SU-DHL-6 (cell line): ENCODE measurements around the gene CUEDC1.

ENCODE experiments used
- H2AFZ ChIP-seq: fragments of 200-600 bp; sonication (generic); 2 replicates; pipeline ENCODE4 v1.6.1; 2014; ENCODE audit warnings: low read depth, mild to moderate bottlenecking, moderate library complexity, mixed read lengths, antibody characterized with exemption, low read length; ENCODE audit not compliant: severe bottlenecking
- H3F3A ChIP-seq: fragments of 200-600 bp; shearing (Covaris generic); 2 replicates; pipeline ENCODE4 v1.6.0; 2016; ENCODE audit warnings: antibody characterized with exemption, mild to moderate bottlenecking; ENCODE audit not compliant: insufficient read depth
- H3K27ac ChIP-seq: fragments of 200-600 bp; sonication (generic); 2 replicates; pipeline ENCODE4 v1.5.1; 2016; ENCODE audit warnings: low read depth, mild to moderate bottlenecking, low read length, moderate library complexity, mixed read lengths
- H3K27me3 ChIP-seq: fragments of 200-600 bp; sonication (generic), shearing (Covaris generic); 2 replicates; pipeline ENCODE4 v1.6.0; 2014; ENCODE audit warnings: mild to moderate bottlenecking, low read length
- H3K36me3 ChIP-seq: fragments of 200-600 bp; sonication (generic); 2 replicates; pipeline ENCODE4 v1.6.1; 2014; ENCODE audit warnings: mild to moderate bottlenecking, low read length, mixed read lengths
- H3K4me2 ChIP-seq: fragments of 300-600, 200-600 bp; shearing (Covaris generic), sonication (generic); 2 replicates; pipeline ENCODE4 v1.6.0; 2014; ENCODE audit warnings: low read length, low read depth, mild to moderate bottlenecking; ENCODE audit not compliant: poor library complexity, severe bottlenecking
- H3K4me3 ChIP-seq: fragments of 200-600 bp; sonication (generic); 2 replicates; pipeline ENCODE4 v1.5.1; 2014; ENCODE audit warnings: antibody characterized with exemption, low read length, mild to moderate bottlenecking, mixed read lengths; ENCODE audit not compliant: insufficient read depth, poor library complexity, severe bottlenecking
- H3K79me2 ChIP-seq: fragments of 200-600 bp; sonication (generic); 2 replicates; pipeline ENCODE4 v1.6.1; 2014; ENCODE audit warnings: mild to moderate bottlenecking, low read length, moderate library complexity; ENCODE audit not compliant: insufficient read depth
- H3K9ac ChIP-seq: fragments of 200-600 bp; sonication (generic); 2 replicates; pipeline ENCODE4 v1.7.0; 2014; ENCODE audit warnings: mild to moderate bottlenecking, low read length
- H3K9me2 ChIP-seq: fragments of 200-600 bp; sonication (generic); replicated peaks from 2 replicates; pipeline ENCODE4 v1.6.1; 2014; ENCODE audit warnings: low read length; ENCODE audit not compliant: insufficient read depth
- H3K9me3 ChIP-seq: fragments of 200-600 bp; sonication (generic); 2 replicates; pipeline ENCODE4 v1.6.1; 2014; ENCODE audit warnings: low read length, mixed read lengths; ENCODE audit not compliant: insufficient read depth
- H4K20me1 ChIP-seq: fragments of 200-600 bp; sonication (generic); 2 replicates; pipeline ENCODE4 v1.6.1; 2014; ENCODE audit warnings: low read depth, mild to moderate bottlenecking, antibody characterized with exemption, low read length, moderate library complexity, mixed read lengths
- EZH2phosphoT487 ChIP-seq: fragments of 200-600 bp; sonication (generic), shearing (Covaris generic); conservative IDR thresholded peaks from 2 replicates; pipeline ENCODE4 v1.6.1; 2018; ENCODE audit warnings: mild to moderate bottlenecking, antibody characterized with exemption, low read length, moderate library complexity, mixed read lengths
- TF ChIP-seq, protein P1 (sequence below): fragments of 200-600 bp; sonication (generic); IDR thresholded peaks from one replicate; pipeline ENCODE4 v1.5.1; 2017; ENCODE audit warnings: antibody characterized with exemption, mild to moderate bottlenecking, low read length, moderate library complexity; ENCODE audit not compliant: insufficient read depth, poor library complexity, severe bottlenecking

CUEDC1 gene

DNA sequence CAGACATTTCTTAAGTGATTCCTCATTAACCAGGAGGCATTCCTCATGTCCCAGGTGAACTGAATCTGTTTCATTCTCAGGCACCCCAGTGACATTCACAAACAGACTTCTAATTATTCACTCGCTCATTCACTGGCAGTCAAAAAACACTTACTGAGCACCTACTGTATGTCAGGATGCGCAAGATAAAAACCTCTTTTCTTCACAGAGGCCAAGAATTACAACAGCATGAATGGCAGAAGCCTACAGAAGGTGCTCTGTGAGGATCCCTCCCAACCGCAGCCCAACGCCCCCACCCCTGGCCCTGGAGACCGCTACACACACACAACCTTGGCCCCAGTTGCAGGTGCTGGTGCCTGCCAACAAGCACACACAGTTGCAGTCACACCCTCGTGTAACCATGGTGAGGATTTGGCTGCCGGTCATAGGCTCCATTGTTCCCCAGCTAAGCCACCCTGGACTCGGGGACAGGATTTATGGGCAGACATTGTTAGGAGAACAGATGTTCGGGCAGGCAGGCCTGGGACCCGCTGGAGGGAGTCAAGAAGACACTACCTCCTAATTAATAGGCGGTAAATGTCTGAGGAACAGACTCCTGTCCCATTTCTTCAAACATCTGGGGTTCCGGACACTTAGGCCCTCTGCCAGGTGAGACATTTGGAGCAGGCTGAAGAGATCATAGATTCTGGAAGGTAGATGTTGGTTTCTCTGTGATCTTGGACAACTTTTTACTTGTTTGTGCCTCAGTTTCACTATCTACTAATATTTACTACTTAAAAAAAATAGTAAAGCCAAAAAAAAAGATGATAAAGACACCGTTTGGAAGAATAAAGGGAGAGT is 43.2 kb downstream of the CUEDC1 start:
- no peaks in the 10 kb centered on the region for H4K20me1 ChIP-seq
- H3K27me3 ChIP-seq = no peaks in the 10 kb centered on the region
- TF ChIP-seq, protein P1, sequence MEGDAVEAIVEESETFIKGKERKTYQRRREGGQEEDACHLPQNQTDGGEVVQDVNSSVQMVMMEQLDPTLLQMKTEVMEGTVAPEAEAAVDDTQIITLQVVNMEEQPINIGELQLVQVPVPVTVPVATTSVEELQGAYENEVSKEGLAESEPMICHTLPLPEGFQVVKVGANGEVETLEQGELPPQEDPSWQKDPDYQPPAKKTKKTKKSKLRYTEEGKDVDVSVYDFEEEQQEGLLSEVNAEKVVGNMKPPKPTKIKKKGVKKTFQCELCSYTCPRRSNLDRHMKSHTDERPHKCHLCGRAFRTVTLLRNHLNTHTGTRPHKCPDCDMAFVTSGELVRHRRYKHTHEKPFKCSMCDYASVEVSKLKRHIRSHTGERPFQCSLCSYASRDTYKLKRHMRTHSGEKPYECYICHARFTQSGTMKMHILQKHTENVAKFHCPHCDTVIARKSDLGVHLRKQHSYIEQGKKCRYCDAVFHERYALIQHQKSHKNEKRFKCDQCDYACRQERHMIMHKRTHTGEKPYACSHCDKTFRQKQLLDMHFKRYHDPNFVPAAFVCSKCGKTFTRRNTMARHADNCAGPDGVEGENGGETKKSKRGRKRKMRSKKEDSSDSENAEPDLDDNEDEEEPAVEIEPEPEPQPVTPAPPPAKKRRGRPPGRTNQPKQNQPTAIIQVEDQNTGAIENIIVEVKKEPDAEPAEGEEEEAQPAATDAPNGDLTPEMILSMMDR = no peak
- TF ChIP-seq EZH2phosphoT487 = no peak
- no peaks in the 10 kb centered on the region for H3K9me3 ChIP-seq
- H3K4me2 ChIP-seq = no peak overlapping the region
- H3K36me3 ChIP-seq = no peaks in the 10 kb centered on the region
- no peaks in the 10 kb centered on the region for H3F3A ChIP-seq
- no peak overlapping the region for H2AFZ ChIP-seq
- no peak overlapping the region for H3K27ac ChIP-seq
- no peak overlapping the region for H3K4me3 ChIP-seq
- no peak overlapping the region for H3K9ac ChIP-seq
- no peaks in the 10 kb centered on the region for H3K79me2 ChIP-seq
- no peaks in the 10 kb centered on the region for H3K9me2 ChIP-seq

DNA sequence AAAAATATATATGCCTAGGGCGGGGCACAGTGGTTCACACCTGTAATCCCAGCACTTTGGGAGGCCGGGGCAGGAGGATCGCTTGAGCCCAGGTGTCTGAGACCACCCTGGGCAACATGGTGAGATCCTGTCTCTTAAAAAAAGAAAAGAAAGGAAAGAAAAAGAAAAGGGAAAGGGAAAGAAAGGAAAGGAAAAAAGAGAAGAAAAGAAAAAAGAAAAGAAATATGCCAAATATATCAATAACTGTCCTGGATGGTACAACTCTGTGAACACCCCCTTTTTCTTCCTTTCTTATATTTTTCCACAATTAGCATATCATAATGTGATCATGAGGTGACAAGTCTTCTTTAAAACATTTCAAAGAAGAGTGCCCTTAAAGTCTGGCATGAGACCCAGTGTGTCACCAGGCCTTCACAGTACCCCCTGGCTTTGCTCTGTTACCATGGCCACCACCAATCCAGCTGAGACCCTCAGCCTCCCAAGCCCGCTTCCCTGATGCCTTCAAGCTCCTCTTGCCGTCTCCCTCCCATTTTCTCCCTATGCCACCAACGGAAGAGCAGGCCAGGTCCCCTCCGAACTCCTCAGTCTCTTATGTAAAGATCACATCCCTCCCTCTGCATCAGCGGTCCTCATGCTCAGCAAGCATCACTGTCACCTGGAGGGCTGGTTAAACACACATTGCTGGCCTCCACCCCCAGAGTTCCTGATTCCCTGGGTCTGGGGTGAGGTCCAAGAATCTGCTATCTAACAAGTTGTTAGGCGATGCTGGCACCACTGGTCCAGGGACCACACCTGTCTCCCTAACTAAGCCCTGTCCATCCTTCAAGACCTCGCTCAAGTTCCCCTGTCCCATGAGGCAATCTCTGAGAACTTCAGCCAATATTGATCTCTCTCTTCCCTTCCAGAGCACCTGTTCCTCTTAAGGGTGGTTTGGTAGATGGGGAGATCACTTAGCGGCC is 44.5 kb downstream of the CUEDC1 start:
- no peak overlapping the region for H3K4me2 ChIP-seq
- no peak overlapping the region for H3K4me3 ChIP-seq
- no peaks in the 10 kb centered on the region for H3F3A ChIP-seq
- no peaks in the 10 kb centered on the region for H3K9me2 ChIP-seq
- H3K27ac ChIP-seq = no peak overlapping the region
- TF ChIP-seq, protein P1 = no peak
- no peak for TF ChIP-seq EZH2phosphoT487
- H4K20me1 ChIP-seq = no peaks in the 10 kb centered on the region
- no peaks in the 10 kb centered on the region for H3K79me2 ChIP-seq
- H2AFZ ChIP-seq = no peak overlapping the region
- no peaks in the 10 kb centered on the region for H3K36me3 ChIP-seq
- no peaks in the 10 kb centered on the region for H3K27me3 ChIP-seq
- no peak overlapping the region for H3K9ac ChIP-seq
- no peaks in the 10 kb centered on the region for H3K9me3 ChIP-seq

DNA sequence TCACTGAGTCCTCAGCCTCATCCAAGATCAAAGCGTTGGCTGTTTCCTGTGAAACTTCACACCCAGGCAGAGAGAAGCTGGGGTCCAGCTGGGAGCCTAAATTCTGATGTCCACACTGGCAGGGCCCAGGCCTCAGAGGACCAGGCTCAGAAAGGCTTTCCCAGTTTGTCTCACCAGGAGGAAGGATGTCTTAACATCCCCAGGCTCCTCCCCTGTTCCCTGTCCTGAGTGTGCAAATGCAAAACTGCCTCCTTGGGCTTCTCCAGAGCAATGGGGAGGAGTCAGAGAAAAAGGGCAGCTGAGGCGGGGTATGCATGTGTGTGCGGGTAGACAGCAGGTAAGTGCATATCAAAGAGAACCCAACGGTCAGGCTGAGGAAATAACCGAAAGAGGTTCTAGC is 45.7 kb downstream of the CUEDC1 start:
- Histone ChIP-seq H4K20me1 (no peaks in the 10 kb centered on the region), H3K9me3 (no peaks in the 10 kb centered on the region), H2AFZ (no peak overlapping the region), H3K27me3 (no peaks in the 10 kb centered on the region), H3K36me3 (no peaks in the 10 kb centered on the region), H3K27ac (no peak overlapping the region), H3K79me2 (no peaks in the 10 kb centered on the region), H3K4me2 (no peak overlapping the region), H3K9me2 (no peaks in the 10 kb centered on the region), H3F3A (no peaks in the 10 kb centered on the region), H3K4me3 (no peak overlapping the region), H3K9ac (no peak overlapping the region)
- TF ChIP-seq, protein P1 = no peak
- TF ChIP-seq EZH2phosphoT487 = no peak
